Activated naive CD8-positive, alpha-beta T cell (primary cell): ENCODE data around the gene PLEKHA7.

Source experiments
- H3K27ac Mint-ChIP-seq: one replicate; pipeline ENCODE4 v1.8.0; 2021; ENCODE audit warnings: mixed read lengths
- H3K27me3 Mint-ChIP-seq: one replicate; pipeline ENCODE4 v1.8.0; 2021; ENCODE audit warnings: mixed read lengths
- H3K36me3 Mint-ChIP-seq: one replicate; pipeline ENCODE4 v1.8.0; 2021; ENCODE audit warnings: mixed read lengths
- H3K4me1 Mint-ChIP-seq: one replicate; pipeline ENCODE4 v1.8.0; 2021; ENCODE audit warnings: low read depth, mixed read lengths
- H3K4me3 Mint-ChIP-seq: one replicate; pipeline ENCODE4 v1.8.0; 2021; ENCODE audit warnings: mild to moderate bottlenecking, mixed read lengths
- H3K9me3 Mint-ChIP-seq: one replicate; pipeline ENCODE4 v1.8.0; 2021; ENCODE audit warnings: low read depth, mixed read lengths

PLEKHA7 gene

GRCh38 chr11:16809886-16810668 lies 204.1 kb downstream of the PLEKHA7 start:
- H3K27ac Mint-ChIP-seq, result no peak overlapping the region
- H3K4me3 Mint-ChIP-seq, result no peak overlapping the region

DNA sequence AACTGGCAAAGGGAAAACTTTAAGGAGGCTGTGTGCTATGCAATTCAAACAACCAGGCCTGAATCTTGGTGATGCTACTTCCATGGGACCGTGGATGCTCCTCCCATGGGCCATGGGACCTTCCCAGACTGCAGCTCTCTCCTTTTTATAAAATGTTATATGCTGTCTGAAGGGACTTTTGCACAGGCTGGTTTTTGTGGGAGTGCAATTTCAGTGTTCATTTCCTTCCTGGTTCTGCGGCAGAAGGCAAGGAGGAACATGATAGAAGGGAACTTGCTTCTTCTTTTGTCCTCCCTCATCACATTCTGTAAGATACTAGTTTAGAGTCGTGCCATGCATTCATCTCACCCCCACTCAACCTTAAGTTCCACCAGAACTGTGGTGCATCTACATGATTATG lies 206.9 kb downstream of the PLEKHA7 start:
- no peak overlapping the region for H3K4me3 Mint-ChIP-seq
- no peaks in the 10 kb centered on the region for H3K4me1 Mint-ChIP-seq
- H3K27ac Mint-ChIP-seq, result no peak overlapping the region
- H3K36me3 Mint-ChIP-seq, result no peaks in the 10 kb centered on the region
- H3K9me3 Mint-ChIP-seq, result no peaks in the 10 kb centered on the region
- no peaks in the 10 kb centered on the region for H3K27me3 Mint-ChIP-seq

More at GRCh38 chr11:16809886-16810668, 204.1 kb downstream of the PLEKHA7 start:
- no peaks in the 10 kb centered on the region for H3K27me3 Mint-ChIP-seq
- H3K36me3 Mint-ChIP-seq, result no peaks in the 10 kb centered on the region
- H3K4me1 Mint-ChIP-seq, result no peaks in the 10 kb centered on the region
- no peaks in the 10 kb centered on the region for H3K9me3 Mint-ChIP-seq

- H3K27ac Mint-ChIP-seq, result no peak overlapping the region
- no peaks in the 10 kb centered on the region for H3K27me3 Mint-ChIP-seq
- no peaks in the 10 kb centered on the region for H3K36me3 Mint-ChIP-seq
- H3K9me3 Mint-ChIP-seq, result no peaks in the 10 kb centered on the region
- H3K4me3 Mint-ChIP-seq, result no peak overlapping the region
- no peaks in the 10 kb centered on the region for H3K4me1 Mint-ChIP-seq
Observed at GRCh38 chr11:16806791-16807190, 207.4 kb downstream of the PLEKHA7 start.

- Mint-ChIP-seq H3K4me1 (no peaks in the 10 kb centered on the region), H3K4me3 (no peak overlapping the region), H3K36me3 (no peaks in the 10 kb centered on the region), H3K27ac (no peak overlapping the region), H3K27me3 (no peaks in the 10 kb centered on the region), H3K9me3 (no peaks in the 10 kb centered on the region)
Observed at GRCh38 chr11:16805938-16806337, 208.3 kb downstream of the PLEKHA7 start.

DNA sequence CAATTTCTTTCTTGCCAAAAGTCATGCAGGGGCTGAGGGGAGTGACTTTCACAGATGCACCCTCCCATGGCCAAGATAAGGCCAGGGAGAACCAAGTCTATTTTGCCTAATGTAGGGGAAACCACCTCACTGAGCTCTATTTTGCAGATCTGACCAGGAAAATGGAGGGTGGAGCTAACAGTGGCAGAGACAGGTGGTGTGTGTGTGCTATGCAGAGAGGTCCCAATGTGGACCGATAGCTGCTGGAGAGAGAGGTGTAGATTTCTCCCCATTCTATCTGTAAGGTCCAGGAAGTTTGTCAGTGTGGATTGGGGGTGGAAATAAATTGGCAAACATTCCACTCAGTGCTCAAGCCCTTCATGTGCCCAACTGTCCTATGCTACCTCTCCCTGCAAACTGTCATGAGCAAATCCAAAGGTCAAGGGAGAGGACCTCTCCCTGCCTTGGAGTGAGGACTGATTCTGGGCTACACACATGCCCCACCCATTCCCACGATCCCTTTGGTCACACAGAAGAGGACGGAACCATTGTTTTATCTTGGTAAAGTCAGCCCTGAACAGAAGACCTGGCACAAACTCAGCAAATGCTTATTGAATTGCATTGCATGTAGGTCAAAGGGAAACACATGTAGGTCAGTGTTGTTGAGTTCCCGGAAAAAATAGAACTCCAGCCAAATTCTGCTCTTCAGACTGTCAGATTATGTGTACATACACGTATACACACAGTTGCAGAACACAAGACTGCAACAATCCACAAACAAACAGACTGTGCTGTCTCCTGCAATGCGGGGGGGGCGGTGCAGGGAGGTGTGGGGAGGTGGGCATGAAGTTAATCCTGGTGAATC lies 209.9 kb downstream of the PLEKHA7 start:
- Mint-ChIP-seq H3K4me1 (no peaks in the 10 kb centered on the region), H3K36me3 (no peaks in the 10 kb centered on the region), H3K27ac (no peak overlapping the region), H3K27me3 (no peaks in the 10 kb centered on the region), H3K4me3 (no peak overlapping the region), H3K9me3 (no peaks in the 10 kb centered on the region)

GRCh38 chr11:16801288-16801980 lies 212.8 kb downstream of the PLEKHA7 start:
- Mint-ChIP-seq H3K27me3 (no peaks in the 10 kb centered on the region), H3K36me3 (no peaks in the 10 kb centered on the region), H3K27ac (no peak overlapping the region), H3K4me1 (no peaks in the 10 kb centered on the region), H3K9me3 (no peaks in the 10 kb centered on the region), H3K4me3 (no peak overlapping the region)

GRCh38 chr11:16800382-16800781 lies 213.8 kb downstream of the PLEKHA7 start:
- H3K27me3 Mint-ChIP-seq, result no peaks in the 10 kb centered on the region
- H3K27ac Mint-ChIP-seq, result no peak overlapping the region
- no peaks in the 10 kb centered on the region for H3K4me1 Mint-ChIP-seq
- H3K4me3 Mint-ChIP-seq, result no peak overlapping the region
- H3K9me3 Mint-ChIP-seq, result no peaks in the 10 kb centered on the region
- H3K36me3 Mint-ChIP-seq, result no peaks in the 10 kb centered on the region

DNA sequence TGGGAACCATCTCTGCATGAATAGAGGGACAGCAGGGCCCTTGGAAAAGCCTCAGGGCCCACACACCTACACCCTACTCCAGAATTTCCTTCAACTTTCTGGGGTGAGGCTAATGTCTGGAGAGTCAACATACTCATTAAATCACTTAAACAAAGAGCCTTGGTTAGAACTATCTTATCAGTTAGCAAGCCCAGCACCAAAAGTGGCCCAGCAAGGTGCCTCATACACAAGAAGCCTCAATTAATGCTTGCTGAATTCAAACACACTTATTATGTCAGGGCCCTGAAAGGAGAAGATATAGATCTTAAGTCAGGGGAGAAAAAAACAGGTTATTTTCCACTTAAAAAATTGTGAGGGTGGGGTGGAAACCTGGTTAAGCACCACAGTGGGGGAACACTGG lies 214.3 kb downstream of the PLEKHA7 start:
- Mint-ChIP-seq H3K4me3 (no peak overlapping the region), H3K9me3 (no peaks in the 10 kb centered on the region), H3K27ac (no peak overlapping the region), H3K27me3 (no peaks in the 10 kb centered on the region), H3K36me3 (no peaks in the 10 kb centered on the region), H3K4me1 (peaks cover 4% of the 10 kb centered on the region)

GRCh38 chr11:16799221-16799620 lies 215.0 kb downstream of the PLEKHA7 start:
- no peak overlapping the region for H3K4me3 Mint-ChIP-seq
- no peaks in the 10 kb centered on the region for H3K27me3 Mint-ChIP-seq
- H3K4me1 Mint-ChIP-seq, result peaks cover 6% of the 10 kb centered on the region
- H3K27ac Mint-ChIP-seq, result no peak overlapping the region
- no peaks in the 10 kb centered on the region for H3K36me3 Mint-ChIP-seq
- H3K9me3 Mint-ChIP-seq, result no peaks in the 10 kb centered on the region

DNA sequence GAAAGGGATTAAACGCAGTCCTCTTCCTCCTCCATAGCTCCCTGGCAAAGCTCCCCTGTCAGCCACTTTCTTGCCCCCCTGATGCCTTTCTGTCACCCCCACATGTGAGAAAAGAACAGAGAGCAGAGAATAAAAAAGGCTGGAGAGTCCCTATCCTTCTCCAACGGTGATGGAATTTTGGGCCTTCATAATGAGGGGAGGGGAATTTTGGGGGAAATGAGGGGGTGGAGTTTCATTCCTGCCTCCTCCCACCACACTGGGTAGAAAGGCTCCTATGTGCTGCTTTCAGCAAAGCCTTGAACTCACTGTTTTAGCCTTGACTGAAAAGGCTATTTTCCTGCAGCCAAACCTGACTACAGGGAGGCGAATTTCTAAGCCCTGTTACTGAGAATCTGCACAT lies 216.4 kb downstream of the PLEKHA7 start:
- no peak overlapping the region for H3K4me3 Mint-ChIP-seq
- no peaks in the 10 kb centered on the region for H3K36me3 Mint-ChIP-seq
- peaks cover 6% of the 10 kb centered on the region for H3K4me1 Mint-ChIP-seq
- no peak overlapping the region for H3K27ac Mint-ChIP-seq
- H3K9me3 Mint-ChIP-seq, result no peaks in the 10 kb centered on the region
- no peaks in the 10 kb centered on the region for H3K27me3 Mint-ChIP-seq

GRCh38 chr11:16796311-16796710 lies 217.9 kb downstream of the PLEKHA7 start:
- Mint-ChIP-seq H3K4me3 (no peak overlapping the region), H3K4me1 (peaks cover 6% of the 10 kb centered on the region), H3K36me3 (no peaks in the 10 kb centered on the region), H3K9me3 (no peaks in the 10 kb centered on the region), H3K27me3 (no peaks in the 10 kb centered on the region), H3K27ac (no peak overlapping the region)

DNA sequence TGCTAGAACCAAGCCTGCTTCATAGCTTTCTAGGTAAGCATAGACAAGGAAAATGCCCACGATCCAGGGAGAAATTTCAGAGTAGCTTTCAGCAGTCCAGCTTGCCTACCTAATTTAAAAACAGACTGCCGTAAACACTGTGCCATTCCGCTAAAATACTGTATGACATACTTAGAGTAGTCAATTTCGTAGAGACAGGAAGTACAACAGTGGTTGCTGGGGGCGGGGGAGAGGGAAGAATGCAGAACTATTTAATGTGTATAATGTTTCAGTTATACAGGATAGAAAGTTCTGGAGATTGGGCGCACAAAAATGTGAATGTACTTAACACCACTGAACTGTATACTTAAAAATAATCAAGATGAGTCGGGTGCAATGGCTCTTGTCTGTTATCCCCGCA lies 219.1 kb downstream of the PLEKHA7 start:
- H3K9me3 Mint-ChIP-seq, result no peaks in the 10 kb centered on the region
- H3K27me3 Mint-ChIP-seq, result no peaks in the 10 kb centered on the region
- H3K4me1 Mint-ChIP-seq, result peaks cover 6% of the 10 kb centered on the region
- H3K27ac Mint-ChIP-seq, result no peak overlapping the region
- H3K36me3 Mint-ChIP-seq, result no peaks in the 10 kb centered on the region
- no peak overlapping the region for H3K4me3 Mint-ChIP-seq

DNA sequence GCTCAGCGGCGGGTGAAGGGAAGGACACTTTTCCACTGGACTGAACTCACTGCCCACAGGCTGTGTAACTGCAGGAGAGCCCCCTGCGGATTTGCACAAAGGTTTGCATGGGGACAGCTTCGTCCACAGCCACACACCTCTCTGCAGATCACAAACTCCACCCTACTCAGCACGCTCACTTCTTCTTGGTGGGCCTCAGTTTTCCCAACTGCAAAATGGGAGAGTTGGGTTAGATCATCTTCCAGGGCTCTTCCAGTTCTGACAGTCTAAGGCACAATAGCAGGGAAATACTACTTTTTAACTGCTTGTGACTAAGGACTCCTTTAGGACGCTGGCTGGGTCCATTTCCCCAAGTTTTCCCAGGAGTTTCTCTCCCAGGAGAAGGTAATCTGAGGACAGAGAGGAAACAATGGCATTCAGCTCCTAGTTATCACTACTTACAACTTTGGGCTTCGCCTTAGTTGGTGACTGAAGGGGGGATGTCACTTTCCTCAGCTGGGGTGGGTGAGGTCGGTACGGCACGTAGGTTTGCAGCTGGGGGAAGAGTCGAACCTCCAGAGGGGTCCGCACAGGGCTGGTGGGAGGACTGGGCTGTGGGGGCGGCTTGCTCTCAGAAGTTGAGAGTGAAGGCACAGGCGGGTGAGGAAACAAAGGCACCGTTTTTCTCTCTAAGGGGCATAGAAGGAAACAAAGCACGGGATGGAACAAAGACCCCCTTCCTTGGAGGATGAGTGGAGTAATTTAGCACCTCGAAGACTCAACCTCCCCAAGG lies 220.0 kb downstream of the PLEKHA7 start:
- no peaks in the 10 kb centered on the region for H3K36me3 Mint-ChIP-seq
- H3K4me1 Mint-ChIP-seq, result peaks cover 6% of the 10 kb centered on the region
- H3K9me3 Mint-ChIP-seq, result no peaks in the 10 kb centered on the region
- no peak overlapping the region for H3K4me3 Mint-ChIP-seq
- H3K27ac Mint-ChIP-seq, result no peak overlapping the region
- H3K27me3 Mint-ChIP-seq, result no peaks in the 10 kb centered on the region

DNA sequence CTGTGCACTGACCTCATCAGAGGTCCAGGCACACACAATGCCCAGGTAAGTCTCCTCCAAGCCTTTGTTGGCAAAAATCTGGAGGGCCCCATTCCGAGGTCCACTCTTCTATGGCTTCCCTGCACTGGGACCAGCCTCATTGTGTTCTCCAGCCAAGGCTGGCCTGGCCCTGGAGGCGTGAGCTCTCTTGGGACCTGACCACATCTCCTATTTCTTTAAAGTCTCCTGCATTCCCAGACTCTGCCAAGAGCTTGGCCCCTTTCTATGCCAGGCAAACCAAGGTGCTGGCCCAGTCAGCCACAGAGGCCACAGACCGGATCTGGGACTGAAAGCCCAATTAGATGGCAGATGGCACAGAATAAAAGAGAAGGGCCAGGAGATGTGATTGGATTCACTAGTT lies 220.7 kb downstream of the PLEKHA7 start:
- Mint-ChIP-seq H3K27ac (no peak overlapping the region), H3K27me3 (no peaks in the 10 kb centered on the region), H3K4me3 (no peak overlapping the region), H3K9me3 (no peaks in the 10 kb centered on the region), H3K4me1 (peaks cover 6% of the 10 kb centered on the region), H3K36me3 (no peaks in the 10 kb centered on the region)
